H1 (cell line): ENCODE measurements around the gene MBNL3.

ENCODE experiments used
- TAF1 ChIP-seq: IDR thresholded peaks from 2 replicates; pipeline ENCODE4 v1.6.1; 2011; ENCODE audit warnings: mild to moderate bottlenecking, low read depth, low read length
- TF ChIP-seq, protein P1 (sequence below): IDR thresholded peaks from 2 replicates; pipeline ENCODE4 v1.6.1; 2012; ENCODE audit warnings: inconsistent platforms

DNA sequence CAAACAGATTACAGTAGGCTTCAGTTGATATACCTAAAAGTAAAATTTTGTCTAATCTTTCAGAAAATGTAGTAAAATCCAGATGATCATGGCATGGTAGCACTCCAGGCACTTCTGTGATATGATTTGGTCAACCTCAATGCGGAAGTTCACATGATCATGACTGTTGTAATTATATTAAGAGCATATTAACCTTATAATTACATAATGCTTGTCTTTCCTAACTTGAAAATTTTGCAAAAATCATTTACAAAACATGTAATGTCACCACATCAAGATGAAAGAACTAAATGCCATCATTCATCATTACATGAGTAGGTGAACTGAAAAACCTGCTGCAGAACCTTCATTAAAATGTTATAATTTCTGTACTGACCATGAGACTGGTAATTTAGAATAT is 88.1 kb downstream of the MBNL3 start:
- TF ChIP-seq, protein P1, sequence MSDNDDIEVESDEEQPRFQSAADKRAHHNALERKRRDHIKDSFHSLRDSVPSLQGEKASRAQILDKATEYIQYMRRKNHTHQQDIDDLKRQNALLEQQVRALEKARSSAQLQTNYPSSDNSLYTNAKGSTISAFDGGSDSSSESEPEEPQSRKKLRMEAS = no peak
- TF ChIP-seq TAF1 = no peak
